Activated B cell treated with CpG ODN at 0.5 μM for 24 hours (primary cell): ENCODE results near the gene HSF2BP. TPM values are rescaled to one million over a fixed set of nuclear protein-coding genes. Genes with fewer than 3 reads are reported as not detected.

Experiments
- ATAC-seq: fragments of 200-7000 bp; cut with Tn5 transposase; one replicate; pipeline ENCODE4 v1.10.0; 2021; ENCODE audit warnings: low read depth, mild to moderate bottlenecking, moderate library complexity
- CTCF ChIA-PET: fragments of 350-600 bp; sonication (Branson Sonifier 250); formaldehyde crosslinking; loops from one replicate; lab custom pipeline; 2021; ENCODE audit warnings: antibody characterized with exemption; lab: Charles Lee
- POLR2A ChIA-PET: fragments of 350-600 bp; sonication (Branson Sonifier 250); formaldehyde crosslinking; loops from one replicate; lab custom pipeline; 2021; ENCODE audit warnings: antibody characterized with exemption; lab: Charles Lee
- DNase-seq: peaks from one replicate; pipeline ENCODE4 v3.0.0; 2022
- H3K27ac Mint-ChIP-seq: one replicate; pipeline ENCODE4 v1.8.0; 2020; ENCODE audit warnings: mixed read lengths
- H3K27me3 Mint-ChIP-seq: one replicate; pipeline ENCODE4 v1.8.0; 2021; ENCODE audit warnings: mixed read lengths
- H3K36me3 Mint-ChIP-seq: one replicate; pipeline ENCODE4 v1.8.0; 2021; ENCODE audit warnings: low read depth, mixed read lengths
- H3K4me1 Mint-ChIP-seq: one replicate; pipeline ENCODE4 v1.8.0; 2021; ENCODE audit warnings: mixed read lengths
- H3K4me3 Mint-ChIP-seq: one replicate; pipeline ENCODE4 v1.8.0; 2020; ENCODE audit warnings: mild to moderate bottlenecking, mixed read lengths
- H3K9me3 Mint-ChIP-seq: one replicate; pipeline ENCODE4 v1.8.0; 2020; ENCODE audit warnings: mixed read lengths
- CTCF ChIP-seq: fragments of 200-600 bp; IDR thresholded peaks from one replicate; pipeline ENCODE4 v1.8.0; 2022; ENCODE audit warnings: antibody characterized with exemption, mild to moderate bottlenecking
- intact Hi-C: fragments of 100-400 bp; cut with micrococcal nuclease; formaldehyde crosslinking; loops from one replicate; pipeline ENCODE4 v1.15.1; 2024
- total RNA-seq: library from RNA; stranded (reverse); gene quantifications from 2 replicates; pipeline ENCODE4 v1.2.3, GENCODE V29; 2022

HSF2BP gene
- total RNA-seq, 1 donor from 2014 or later: 0.58 TPM

GRCh38 chr21:43665879-43666278 is 6.6 kb upstream of the HSF2BP start:
- Mint-ChIP-seq H3K4me1 (peaks cover 28% of the 10 kb centered on the region), H3K4me3 (no peak overlapping the region), H3K9me3 (no peaks in the 10 kb centered on the region), H3K36me3 (peaks cover 64% of the 10 kb centered on the region), H3K27ac (no peak overlapping the region), H3K27me3 (no peaks in the 10 kb centered on the region)
- DNase-seq (no peak), ATAC-seq (no peak)
- no peak for TF ChIP-seq CTCF
- ChIA-PET CTCF (no interaction called here), POLR2A (no interaction called here)
- intact Hi-C loops: no loop called here

- intact Hi-C loops: no loop called here
- peaks cover 52% of the 10 kb centered on the region for H3K36me3 Mint-ChIP-seq
- H3K27ac Mint-ChIP-seq: no peak overlapping the region
- no peaks in the 10 kb centered on the region for H3K27me3 Mint-ChIP-seq
- ChIA-PET CTCF (no interaction called here), POLR2A (no interaction called here)
- TF ChIP-seq CTCF: no peak
- H3K4me3 Mint-ChIP-seq: no peak overlapping the region
- ATAC-seq: no peak
- H3K9me3 Mint-ChIP-seq: no peaks in the 10 kb centered on the region
- H3K4me1 Mint-ChIP-seq: peaks cover 37% of the 10 kb centered on the region
- no peak for DNase-seq
Measured at GRCh38 chr21:43664358-43664757, 5.1 kb upstream of the HSF2BP start.

- Mint-ChIP-seq H3K9me3 (no peaks in the 10 kb centered on the region), H3K36me3 (peaks cover 52% of the 10 kb centered on the region), H3K4me3 (no peak overlapping the region), H3K27ac (no peak overlapping the region), H3K27me3 (no peaks in the 10 kb centered on the region), H3K4me1 (peaks cover 42% of the 10 kb centered on the region)
- DNase-seq: no peak
- intact Hi-C loops: no loop called here
- ChIA-PET POLR2A (no interaction called here), CTCF (no interaction called here)
- TF ChIP-seq CTCF: no peak
- no peak for ATAC-seq
Measured at GRCh38 chr21:43663033-43663432, 3.7 kb upstream of the HSF2BP start.

GRCh38 chr21:43662286-43662685 is 3.0 kb upstream of the HSF2BP start:
- CTCF ChIA-PET: no interaction called here
- Mint-ChIP-seq H3K27me3 (no peaks in the 10 kb centered on the region), H3K4me3 (no peak overlapping the region), H3K9me3 (no peaks in the 10 kb centered on the region), H3K4me1 (peaks cover 39% of the 10 kb centered on the region), H3K27ac (no peak overlapping the region), H3K36me3 (peaks cover 49% of the 10 kb centered on the region)
- POLR2A ChIA-PET: no interaction called here
- ATAC-seq (no peak), DNase-seq (no peak)
- TF ChIP-seq CTCF: no peak
- intact Hi-C loops: no loop called here

GRCh38 chr21:43658769-43659135 is 536 bp downstream of the HSF2BP start:
- H3K4me1 Mint-ChIP-seq: peaks cover 30% of the 10 kb centered on the region
- H3K4me3 Mint-ChIP-seq: peak overlapping the region; percentile 79
- DNase-seq (no peak), ATAC-seq (no peak)
- TF ChIP-seq CTCF: no peak
- no peaks in the 10 kb centered on the region for H3K9me3 Mint-ChIP-seq
- intact Hi-C loops: loop anchor here (1.0 kb wide), 2 partner anchors 61 to 684 kb away; partner anchors contain the start of genes PDXK and PKNOX1
- H3K27me3 Mint-ChIP-seq: peaks cover 3% of the 10 kb centered on the region
- ChIA-PET POLR2A (interaction anchor here (0.5 to 2.8 kb wide), 5 partner anchors 13 to 685 kb away, joined by 3 to 14 read pairs (median 4); no protein-coding TSS in a partner anchor), CTCF (no interaction called here)
- peak overlapping the region; percentile 84 for H3K27ac Mint-ChIP-seq
- H3K36me3 Mint-ChIP-seq: peaks cover 25% of the 10 kb centered on the region
